ENCODE results near the gene SPRYD3. TPM values are rescaled to one million over a fixed set of nuclear protein-coding genes. Genes with fewer than 3 reads are reported as not detected.
"Not testable (repeated sequence)": the region's sequence is repeated elsewhere in the genome, so short reads cannot be mapped to it uniquely, and the experiment has no call there.

Gene SPRYD3
- total RNA-seq, 1 experiment from 2014 or later: 12.9 TPM

DNA sequence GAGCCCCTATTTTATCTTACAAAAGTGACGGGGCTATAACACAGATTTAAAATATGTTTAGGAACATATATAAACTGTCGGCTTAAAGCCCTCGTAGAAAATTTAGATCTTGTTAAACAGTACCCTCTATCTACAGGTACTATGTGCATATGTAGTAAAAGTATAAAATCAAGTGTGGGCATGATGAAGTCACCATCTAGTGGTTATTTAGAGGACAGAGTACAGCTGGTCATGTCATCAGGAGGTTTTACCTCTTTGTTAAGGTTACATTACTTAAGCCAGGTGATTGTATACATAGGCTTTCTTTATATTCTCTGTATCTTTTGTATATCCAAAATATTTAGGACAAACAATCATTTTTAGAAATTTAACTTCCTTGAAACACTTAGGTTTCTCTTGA, 47.6 kb downstream of the SPRYD3 start:
- Mint-ChIP-seq H3K27me3 (ENCODE audit: unreplicated experiment) (no peaks in the 10 kb centered on the region), H3K4me3 (ENCODE audit: low read depth, unreplicated experiment) (no peak overlapping the region), H3K36me3 (ENCODE audit: insufficient read depth, unreplicated experiment) (peaks cover 90% of the 10 kb centered on the region), H3K4me1 (ENCODE audit: low read depth, unreplicated experiment) (no peaks in the 10 kb centered on the region), H3K9me3 (ENCODE audit: low read depth, unreplicated experiment) (no peaks in the 10 kb centered on the region), H3K27ac (ENCODE audit: unreplicated experiment) (no peak overlapping the region)
- intact Hi-C loops (cut with micrococcal nuclease; ENCODE audit: unreplicated experiment): no loop called here
- no TSS peak for BruUV-seq (replicated peaks)
- DNase-seq: no peak
- TF ChIP-seq, protein P1, sequence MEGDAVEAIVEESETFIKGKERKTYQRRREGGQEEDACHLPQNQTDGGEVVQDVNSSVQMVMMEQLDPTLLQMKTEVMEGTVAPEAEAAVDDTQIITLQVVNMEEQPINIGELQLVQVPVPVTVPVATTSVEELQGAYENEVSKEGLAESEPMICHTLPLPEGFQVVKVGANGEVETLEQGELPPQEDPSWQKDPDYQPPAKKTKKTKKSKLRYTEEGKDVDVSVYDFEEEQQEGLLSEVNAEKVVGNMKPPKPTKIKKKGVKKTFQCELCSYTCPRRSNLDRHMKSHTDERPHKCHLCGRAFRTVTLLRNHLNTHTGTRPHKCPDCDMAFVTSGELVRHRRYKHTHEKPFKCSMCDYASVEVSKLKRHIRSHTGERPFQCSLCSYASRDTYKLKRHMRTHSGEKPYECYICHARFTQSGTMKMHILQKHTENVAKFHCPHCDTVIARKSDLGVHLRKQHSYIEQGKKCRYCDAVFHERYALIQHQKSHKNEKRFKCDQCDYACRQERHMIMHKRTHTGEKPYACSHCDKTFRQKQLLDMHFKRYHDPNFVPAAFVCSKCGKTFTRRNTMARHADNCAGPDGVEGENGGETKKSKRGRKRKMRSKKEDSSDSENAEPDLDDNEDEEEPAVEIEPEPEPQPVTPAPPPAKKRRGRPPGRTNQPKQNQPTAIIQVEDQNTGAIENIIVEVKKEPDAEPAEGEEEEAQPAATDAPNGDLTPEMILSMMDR (IDR thresholded peaks at IDR 0.05; ENCODE audit: unreplicated experiment): no peak
- CTCF ChIA-PET: no interaction called here

DNA sequence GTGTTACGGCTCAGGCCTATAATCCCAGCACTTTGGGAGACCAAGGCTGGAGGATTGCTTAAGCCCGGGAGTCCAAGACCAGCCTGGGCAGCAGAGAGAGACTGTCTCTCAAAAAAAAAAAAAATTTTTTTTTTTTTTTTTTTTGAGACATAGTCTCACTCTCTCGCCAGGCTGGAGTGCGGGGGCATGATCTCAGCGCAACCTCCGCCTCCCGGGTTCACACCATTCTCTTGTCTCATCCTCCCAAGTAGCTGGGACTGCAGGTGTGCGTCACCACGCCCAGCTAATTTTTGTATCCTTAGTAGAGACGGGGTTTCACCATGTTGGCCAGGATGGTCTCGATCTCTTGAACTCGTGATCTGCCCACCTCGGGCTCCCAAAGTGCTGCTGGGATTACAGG, 52.2 kb downstream of the SPRYD3 start:
- H3K27ac Mint-ChIP-seq (ENCODE audit: unreplicated experiment); DNase-seq; CTCF ChIA-PET; H3K4me3 Mint-ChIP-seq (ENCODE audit: low read depth, unreplicated experiment); H3K27me3 Mint-ChIP-seq (ENCODE audit: unreplicated experiment); BruUV-seq (replicated peaks); H3K9me3 Mint-ChIP-seq (ENCODE audit: low read depth, unreplicated experiment); H3K4me1 Mint-ChIP-seq (ENCODE audit: low read depth, unreplicated experiment); intact Hi-C loops (cut with micrococcal nuclease; ENCODE audit: unreplicated experiment): not testable (repeated sequence)
- H3K36me3 Mint-ChIP-seq (ENCODE audit: insufficient read depth, unreplicated experiment): peaks cover 79% of the 10 kb centered on the region

DNA sequence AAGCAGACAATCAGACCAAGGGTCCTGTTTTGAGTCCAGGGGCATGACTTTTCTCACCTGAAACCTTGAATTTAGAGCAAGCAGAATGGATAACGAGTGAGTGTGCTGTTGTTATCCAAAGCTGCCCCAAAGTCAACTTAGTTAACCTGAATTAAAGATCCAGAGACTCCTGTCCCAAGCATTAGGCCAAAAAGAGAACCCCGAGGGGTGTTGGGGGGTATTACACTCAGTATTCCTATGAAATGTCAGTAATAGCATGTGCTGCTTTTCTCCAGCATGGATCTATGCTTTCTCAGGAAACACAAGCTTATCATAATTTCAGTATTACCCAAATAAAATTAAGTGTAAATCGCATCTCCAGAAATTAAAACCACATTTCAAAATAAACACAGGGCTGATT, 53.9 kb downstream of the SPRYD3 start:
- H3K9me3 Mint-ChIP-seq (ENCODE audit: low read depth, unreplicated experiment): no peaks in the 10 kb centered on the region
- no peak overlapping the region for H3K27ac Mint-ChIP-seq (ENCODE audit: unreplicated experiment)
- TF ChIP-seq, protein P1 (IDR thresholded peaks at IDR 0.05; ENCODE audit: unreplicated experiment): no peak
- intact Hi-C loops (cut with micrococcal nuclease; ENCODE audit: unreplicated experiment): no loop called here
- H3K36me3 Mint-ChIP-seq (ENCODE audit: insufficient read depth, unreplicated experiment): peaks cover 66% of the 10 kb centered on the region
- H3K4me1 Mint-ChIP-seq (ENCODE audit: low read depth, unreplicated experiment): no peaks in the 10 kb centered on the region
- H3K4me3 Mint-ChIP-seq (ENCODE audit: low read depth, unreplicated experiment): no peak overlapping the region
- CTCF ChIA-PET: no interaction called here
- H3K27me3 Mint-ChIP-seq (ENCODE audit: unreplicated experiment): no peaks in the 10 kb centered on the region
- DNase-seq: no peak
- no TSS peak for BruUV-seq (replicated peaks)

DNA sequence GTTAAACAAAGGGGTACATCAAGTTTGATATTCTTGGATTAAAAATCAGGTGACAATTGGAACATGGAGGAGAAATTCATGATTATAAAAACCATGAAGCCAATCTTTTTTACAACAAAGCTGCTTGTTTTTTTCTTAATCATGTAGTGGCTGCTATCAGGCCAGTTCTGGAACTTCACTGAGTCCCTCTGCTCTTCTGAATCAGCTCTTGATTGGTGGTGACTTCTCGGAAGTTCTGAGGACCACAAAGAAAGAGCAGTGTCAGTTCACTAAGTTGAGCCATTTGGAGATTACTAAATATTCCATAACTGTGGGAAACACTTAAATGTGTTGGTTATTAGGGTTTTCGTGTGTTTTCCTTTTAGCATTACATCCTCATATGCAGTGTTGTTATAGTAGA, 64.5 kb downstream of the SPRYD3 start:
- Mint-ChIP-seq H3K9me3 (ENCODE audit: low read depth, unreplicated experiment) (no peaks in the 10 kb centered on the region), H3K36me3 (ENCODE audit: insufficient read depth, unreplicated experiment) (peaks cover 58% of the 10 kb centered on the region), H3K4me3 (ENCODE audit: low read depth, unreplicated experiment) (no peak overlapping the region), H3K27me3 (ENCODE audit: unreplicated experiment) (no peaks in the 10 kb centered on the region), H3K4me1 (ENCODE audit: low read depth, unreplicated experiment) (peaks cover 6% of the 10 kb centered on the region), H3K27ac (ENCODE audit: unreplicated experiment) (no peak overlapping the region)
- no TSS peak for BruUV-seq (replicated peaks)
- TF ChIP-seq, protein P1 (IDR thresholded peaks at IDR 0.05; ENCODE audit: unreplicated experiment): no peak
- no peak for DNase-seq
- intact Hi-C loops (cut with micrococcal nuclease; ENCODE audit: unreplicated experiment): no loop called here
- CTCF ChIA-PET: no interaction called here

Small RNA genes within 50 kb of the gene (microRNA-seq; reads per million reads assigned to microRNA genes)
- gene MIR6757: not detected

Other genes with a start within 250 kb of the SPRYD3 start
- 0.24 TPM in 1 of 2 replicates, not detected in the other for gene KRT79, start 245.1 kb downstream of the SPRYD3 start, total RNA-seq (2022)
- gene KRT78, start 230.4 kb downstream of the SPRYD3 start, total RNA-seq (2022): 0.59 and 0.69 TPM in 2 replicates
- 2,474 and 2,821 TPM in 2 replicates for gene KRT8, start 174.3 kb downstream of the SPRYD3 start, total RNA-seq (2022)
- 1,777 and 1,816 TPM in 2 replicates for gene KRT18, start 130.3 kb downstream of the SPRYD3 start, total RNA-seq (2022)
- 242 and 272 TPM in 2 replicates for gene EIF4B, start 72.9 kb downstream of the SPRYD3 start, total RNA-seq (2022)
- gene TNS2, start 29.3 kb downstream of the SPRYD3 start, total RNA-seq (2022): 1.3 and 4.7 TPM in 2 replicates
- gene IGFBP6, start 18.3 kb upstream of the SPRYD3 start, total RNA-seq (2022): 25.4 and 67.0 TPM in 2 replicates
- not detected in 2 replicates for gene SOAT2, start 24.1 kb upstream of the SPRYD3 start, total RNA-seq (2022)
- gene ZNF740, start 101.3 kb upstream of the SPRYD3 start, total RNA-seq (2022): 30.3 and 32.7 TPM in 2 replicates
- 12.2 and 24.0 TPM in 2 replicates for gene CSAD, start 101.5 kb upstream of the SPRYD3 start, total RNA-seq (2022)
- 4.3 and 5.0 TPM in 2 replicates for gene ITGB7, start 127.9 kb upstream of the SPRYD3 start, total RNA-seq (2022)
- 36.7 and 43.0 TPM in 2 replicates for gene RARG, start 152.8 kb upstream of the SPRYD3 start, total RNA-seq (2022)
- gene ESPL1, start 188.9 kb upstream of the SPRYD3 start, total RNA-seq (2022): 24.3 and 31.1 TPM in 2 replicates
- 178 and 185 TPM in 2 replicates for gene PFDN5, start 216.2 kb upstream of the SPRYD3 start, total RNA-seq (2022)
- 29.7 and 32.4 TPM in 2 replicates for gene MYG1, start 220.3 kb upstream of the SPRYD3 start, total RNA-seq (2022)
- 31.0 and 33.6 TPM in 2 replicates for gene AAAS, start 242.2 kb upstream of the SPRYD3 start, total RNA-seq (2022)

All from Calu3 (cell line).